Neural progenitor cell (in vitro differentiated cells): ENCODE results near the gene SLC23A1. TPM values are rescaled to one million over a fixed set of nuclear protein-coding genes. Genes with fewer than 3 reads are reported as not detected.
"Not testable (repeated sequence)": the region's sequence is repeated elsewhere in the genome, so short reads cannot be mapped to it uniquely, and the experiment has no call there.

ENCODE experiments used
- DNase-seq: peaks from one replicate; pipeline ENCODE4 v3.0.0-alpha.2; 2016; ENCODE audit warnings: low spot score
- H2AFZ ChIP-seq: fragments of 200-600 bp; sonication (generic); replicated peaks from 2 replicates; pipeline ENCODE4 v1.6.1; 2016; ENCODE audit warnings: antibody characterized with exemption
- H3F3A ChIP-seq: fragments of 200-600 bp; sonication (generic); 2 replicates; pipeline ENCODE4 v1.6.1; 2016; ENCODE audit warnings: antibody characterized with exemption, low read depth
- H3K27ac ChIP-seq: fragments of 200-600 bp; sonication (generic); 2 replicates; pipeline ENCODE4 v1.5.1; 2016; ENCODE audit warnings: mild to moderate bottlenecking
- H3K27me3 ChIP-seq: fragments of 200-600 bp; sonication (generic); 2 replicates; pipeline ENCODE4 v1.6.1; 2016; ENCODE audit warnings: mild to moderate bottlenecking, moderate library complexity
- H3K36me3 ChIP-seq: fragments of 200-600 bp; sonication (generic); 2 replicates; pipeline ENCODE4 v1.5.1; 2016
- H3K4me1 ChIP-seq: fragments of 200-600 bp; sonication (generic); 2 replicates; pipeline ENCODE4 v1.6.1; 2016; ENCODE audit warnings: mixed run types
- H3K4me2 ChIP-seq: fragments of 200-600 bp; sonication (generic); 2 replicates; pipeline ENCODE4 v1.6.1; 2016
- H3K4me3 ChIP-seq: fragments of 200-600 bp; sonication (generic); 2 replicates; pipeline ENCODE4 v1.5.1; 2016
- H3K79me2 ChIP-seq: fragments of 200-600 bp; sonication (generic); 2 replicates; pipeline ENCODE4 v1.6.1; 2016; ENCODE audit warnings: low read depth
- H3K9ac ChIP-seq: fragments of 200-600 bp; sonication (generic); 2 replicates; pipeline ENCODE4 v1.6.1; 2016
- H3K9me3 ChIP-seq: fragments of 200-600 bp; sonication (generic); 2 replicates; pipeline ENCODE4 v1.5.1; 2016; ENCODE audit warnings: low read depth
- H4K20me1 ChIP-seq: fragments of 200-600 bp; sonication (generic); 2 replicates; pipeline ENCODE4 v1.6.1; 2016; ENCODE audit warnings: low read depth
- H3K27ac Mint-ChIP-seq: 3 replicates; pipeline ENCODE4 v1.8.0; 2021; ENCODE audit warnings: mixed read lengths
- H3K27me3 Mint-ChIP-seq: 2 replicates; pipeline ENCODE4 v1.8.0; 2022; ENCODE audit warnings: low read depth, mild to moderate bottlenecking, inconsistent platforms, moderate library complexity, mixed read lengths; ENCODE audit not compliant: insufficient read depth
- H3K36me3 Mint-ChIP-seq: 3 replicates; pipeline ENCODE4 v1.8.0; 2021; ENCODE audit warnings: mixed read lengths
- H3K4me1 Mint-ChIP-seq: 3 replicates; pipeline ENCODE4 v1.8.0; 2021; ENCODE audit warnings: mixed read lengths
- H3K4me3 Mint-ChIP-seq: 3 replicates; pipeline ENCODE4 v1.8.0; 2021; ENCODE audit warnings: mild to moderate bottlenecking, moderate library complexity, mixed read lengths
- H3K9me3 Mint-ChIP-seq: 3 replicates; pipeline ENCODE4 v1.8.0; 2020; ENCODE audit warnings: mixed read lengths
- CTCF ChIP-seq: fragments of 200-600 bp; sonication (generic); IDR thresholded peaks from 2 replicates; pipeline ENCODE4 v1.5.1; 2017; ENCODE audit warnings: antibody characterized with exemption, mild to moderate bottlenecking
- EZH2 ChIP-seq: fragments of 200-600 bp; sonication (generic); IDR thresholded peaks from 2 replicates; pipeline ENCODE4 v1.6.1; 2017; ENCODE audit warnings: antibody characterized with exemption, mild to moderate bottlenecking, moderate library complexity
- EZH2phosphoT487 ChIP-seq: fragments of 200-600 bp; sonication (generic); IDR thresholded peaks from 2 replicates; pipeline ENCODE4 v1.6.1; 2017; ENCODE audit warnings: antibody characterized with exemption
- total RNA-seq: library from RNA; depleted of rRNA; stranded (reverse); fragments of >200 nt; gene quantifications from 2 replicates; pipeline ENCODE4 v1.2.3, GENCODE V29; 2015; ENCODE audit warnings: low replicate concordance

SLC23A1 gene
- total RNA-seq, 1 donor from 2014 or later, result not detected

- Mint-ChIP-seq H3K4me1 (no peaks in the 10 kb centered on the region), H3K27me3 (peaks cover 3% of the 10 kb centered on the region), H3K4me3 (no peak overlapping the region), H3K27ac (no peak overlapping the region), H3K9me3 (no peaks in the 10 kb centered on the region), H3K36me3 (peaks cover 30% of the 10 kb centered on the region)
- no peak for DNase-seq
- no peaks in the 10 kb centered on the region for H3K4me1 ChIP-seq
- no peak for TF ChIP-seq EZH2
- no peak overlapping the region for H3K4me2 ChIP-seq
- H3K9ac ChIP-seq, result no peak overlapping the region
- no peak overlapping the region for H3K27ac ChIP-seq
- peaks cover 27% of the 10 kb centered on the region for H3K36me3 ChIP-seq
- peaks cover 73% of the 10 kb centered on the region for H4K20me1 ChIP-seq
- H3K27me3 ChIP-seq, result no peaks in the 10 kb centered on the region
- no peak overlapping the region for H2AFZ ChIP-seq
- no peaks in the 10 kb centered on the region for H3K9me3 ChIP-seq
- no peak overlapping the region for H3K4me3 ChIP-seq
- peaks cover 66% of the 10 kb centered on the region for H3K79me2 ChIP-seq
- H3F3A ChIP-seq, result no peaks in the 10 kb centered on the region
These were observed 19.2 kb downstream of the SLC23A1 start for GRCh38 chr5:139363937-139364336.

GRCh38 chr5:139361835-139362429, 21.2 kb downstream of the SLC23A1 start:
- H3K27me3 ChIP-seq, result no peaks in the 10 kb centered on the region
- H2AFZ ChIP-seq, result no peak overlapping the region
- no peak overlapping the region for H3K4me3 Mint-ChIP-seq
- H3F3A ChIP-seq, result peaks cover 3% of the 10 kb centered on the region
- H3K27ac ChIP-seq, result no peak overlapping the region
- H3K4me1 Mint-ChIP-seq, result no peaks in the 10 kb centered on the region
- H3K36me3 Mint-ChIP-seq, result peaks cover 39% of the 10 kb centered on the region
- H3K9me3 ChIP-seq, result no peaks in the 10 kb centered on the region
- peaks cover 86% of the 10 kb centered on the region for H3K79me2 ChIP-seq
- no peak for DNase-seq
- H3K4me3 ChIP-seq, result no peak overlapping the region
- no peaks in the 10 kb centered on the region for H3K4me1 ChIP-seq
- peaks cover 3% of the 10 kb centered on the region for H3K27me3 Mint-ChIP-seq
- no peaks in the 10 kb centered on the region for H3K9me3 Mint-ChIP-seq
- no peak overlapping the region for H3K27ac Mint-ChIP-seq
- peaks cover 15% of the 10 kb centered on the region for H3K36me3 ChIP-seq
- H4K20me1 ChIP-seq, result peaks cover 90% of the 10 kb centered on the region
- TF ChIP-seq CTCF (no peak), EZH2 (no peak), EZH2phosphoT487 (no peak)
- no peak overlapping the region for H3K4me2 ChIP-seq
- H3K9ac ChIP-seq, result no peak overlapping the region

- H4K20me1 ChIP-seq, result peaks cover 93% of the 10 kb centered on the region
- Mint-ChIP-seq H3K27me3 (peaks cover 3% of the 10 kb centered on the region), H3K4me3 (no peak overlapping the region), H3K9me3 (peaks cover 1% of the 10 kb centered on the region), H3K4me1 (no peaks in the 10 kb centered on the region), H3K36me3 (peaks cover 35% of the 10 kb centered on the region), H3K27ac (no peak overlapping the region)
- H3K4me1 ChIP-seq, result no peaks in the 10 kb centered on the region
- no peak overlapping the region for H2AFZ ChIP-seq
- no peak overlapping the region for H3K9ac ChIP-seq
- H3K27ac ChIP-seq, result no peak overlapping the region
- TF ChIP-seq CTCF (no peak), EZH2phosphoT487 (no peak), EZH2 (no peak)
- no peaks in the 10 kb centered on the region for H3K9me3 ChIP-seq
- no peak overlapping the region for H3K4me3 ChIP-seq
- no peak for DNase-seq
- H3K79me2 ChIP-seq, result peaks cover 96% of the 10 kb centered on the region
- H3K27me3 ChIP-seq, result no peaks in the 10 kb centered on the region
- no peak overlapping the region for H3K4me2 ChIP-seq
- peaks cover 7% of the 10 kb centered on the region for H3F3A ChIP-seq
- H3K36me3 ChIP-seq, result peaks cover 5% of the 10 kb centered on the region
These were observed 22.7 kb downstream of the SLC23A1 start for GRCh38 chr5:139360384-139360783.

- H3K79me2 ChIP-seq, result peaks cover 100% of the 10 kb centered on the region
- DNase-seq, result no peak
- peaks cover 100% of the 10 kb centered on the region for H4K20me1 ChIP-seq
- Mint-ChIP-seq H3K27ac (no peak overlapping the region), H3K4me3 (no peak overlapping the region), H3K9me3 (peaks cover 7% of the 10 kb centered on the region), H3K27me3 (peaks cover 3% of the 10 kb centered on the region), H3K4me1 (no peaks in the 10 kb centered on the region), H3K36me3 (peaks cover 37% of the 10 kb centered on the region)
- no peak overlapping the region for H2AFZ ChIP-seq
- peaks cover 9% of the 10 kb centered on the region for H3K36me3 ChIP-seq
- no peak overlapping the region for H3K27ac ChIP-seq
- no peak overlapping the region for H3K4me2 ChIP-seq
- TF ChIP-seq EZH2 (no peak), CTCF (no peak), EZH2phosphoT487 (no peak)
- H3K9me3 ChIP-seq, result no peaks in the 10 kb centered on the region
- H3K4me3 ChIP-seq, result no peak overlapping the region
- no peaks in the 10 kb centered on the region for H3K27me3 ChIP-seq
- peaks cover 7% of the 10 kb centered on the region for H3F3A ChIP-seq
- H3K4me1 ChIP-seq, result no peaks in the 10 kb centered on the region
- no peak overlapping the region for H3K9ac ChIP-seq
These were observed 25.0 kb downstream of the SLC23A1 start for GRCh38 chr5:139358064-139358463.

GRCh38 chr5:139355900-139356299, 27.2 kb downstream of the SLC23A1 start:
- not testable (repeated sequence) for H3K4me3 Mint-ChIP-seq, H3K27me3 Mint-ChIP-seq, DNase-seq, H3K4me3 ChIP-seq, H2AFZ ChIP-seq, H3K9me3 Mint-ChIP-seq, H3K27ac Mint-ChIP-seq, H3K4me1 Mint-ChIP-seq, H3K9ac ChIP-seq, H3K9me3 ChIP-seq, H3K4me1 ChIP-seq, H3K27ac ChIP-seq, H3K4me2 ChIP-seq, H3K36me3 ChIP-seq, H3F3A ChIP-seq, H3K27me3 ChIP-seq
- H4K20me1 ChIP-seq, result peaks cover 100% of the 10 kb centered on the region
- peaks cover 44% of the 10 kb centered on the region for H3K36me3 Mint-ChIP-seq
- H3K79me2 ChIP-seq, result peaks cover 100% of the 10 kb centered on the region
